ENCODE data around the gene GAPVD1.
"Not testable (repeated sequence)": the region's sequence is repeated elsewhere in the genome, so short reads cannot be mapped to it uniquely, and the experiment has no call there.

The GAPVD1 gene

GRCh38 chr9:125316359-125316758, 54.7 kb downstream of the GAPVD1 start:
- DNase-seq, result not testable (repeated sequence)

GRCh38 chr9:125317704-125318103, 56.1 kb downstream of the GAPVD1 start:
- no peak for DNase-seq

- no peak for DNase-seq
Measured at GRCh38 chr9:125321496-125321895, 59.9 kb downstream of the GAPVD1 start.

- DNase-seq, result no peak
Measured at GRCh38 chr9:125323615-125324014, 62.0 kb downstream of the GAPVD1 start.

GRCh38 chr9:125325826-125326225, 64.2 kb downstream of the GAPVD1 start:
- DNase-seq, result peak; percentile 13

- DNase-seq, result no peak
Measured at GRCh38 chr9:125329978-125330377, 68.4 kb downstream of the GAPVD1 start.

- DNase-seq, result no peak
Measured at GRCh38 chr9:125330587-125330986, 69.0 kb downstream of the GAPVD1 start.

- DNase-seq, result no peak
Measured at GRCh38 chr9:125332527-125332926, 70.9 kb downstream of the GAPVD1 start.

- no peak for DNase-seq
Measured at GRCh38 chr9:125337236-125337635, 75.6 kb downstream of the GAPVD1 start.

- no peak for DNase-seq
Measured at GRCh38 chr9:125338929-125339328, 77.3 kb downstream of the GAPVD1 start.

- no peak for DNase-seq
Measured at GRCh38 chr9:125341566-125341965, 79.9 kb downstream of the GAPVD1 start.

GRCh38 chr9:125343518-125344275, 82.1 kb downstream of the GAPVD1 start:
- peak; percentile 25 for DNase-seq

GRCh38 chr9:125346080-125346732, 84.6 kb downstream of the GAPVD1 start:
- DNase-seq, result no peak

GRCh38 chr9:125355601-125356000, 94.0 kb downstream of the GAPVD1 start:
- no peak for DNase-seq

- DNase-seq, result no peak
Measured at GRCh38 chr9:125356032-125356431, 94.4 kb downstream of the GAPVD1 start.

GRCh38 chr9:125359011-125359410, 97.4 kb downstream of the GAPVD1 start:
- no peak for DNase-seq

- no peak for DNase-seq
Measured at GRCh38 chr9:125360601-125361000, 99.0 kb downstream of the GAPVD1 start.

- peak; percentile 9 for DNase-seq
Measured at GRCh38 chr9:125361837-125362531, 100.4 kb downstream of the GAPVD1 start.

- no peak for DNase-seq
Measured at GRCh38 chr9:125366676-125367075, 105.0 kb downstream of the GAPVD1 start.

- no peak for DNase-seq
Measured at GRCh38 chr9:125370786-125371185, 109.2 kb downstream of the GAPVD1 start.

GRCh38 chr9:125372441-125373226, 111.0 kb downstream of the GAPVD1 start:
- DNase-seq, result no peak

GRCh38 chr9:125374443-125375309, 113.0 kb downstream of the GAPVD1 start:
- DNase-seq, result peak; percentile 81

Measured in fibroblast of upper back skin (primary cell).